GM19193 (cell line): Measurements from ENCODE around the gene TMEM198.

Experiments used
- POLR2A ChIP-seq: IDR thresholded peaks from 4 replicates; pipeline ENCODE4 v1.6.1; 2011; ENCODE audit not compliant: insufficient read depth, insufficient read length; ENCODE audit errors: extremely low read depth

Gene TMEM198

DNA sequence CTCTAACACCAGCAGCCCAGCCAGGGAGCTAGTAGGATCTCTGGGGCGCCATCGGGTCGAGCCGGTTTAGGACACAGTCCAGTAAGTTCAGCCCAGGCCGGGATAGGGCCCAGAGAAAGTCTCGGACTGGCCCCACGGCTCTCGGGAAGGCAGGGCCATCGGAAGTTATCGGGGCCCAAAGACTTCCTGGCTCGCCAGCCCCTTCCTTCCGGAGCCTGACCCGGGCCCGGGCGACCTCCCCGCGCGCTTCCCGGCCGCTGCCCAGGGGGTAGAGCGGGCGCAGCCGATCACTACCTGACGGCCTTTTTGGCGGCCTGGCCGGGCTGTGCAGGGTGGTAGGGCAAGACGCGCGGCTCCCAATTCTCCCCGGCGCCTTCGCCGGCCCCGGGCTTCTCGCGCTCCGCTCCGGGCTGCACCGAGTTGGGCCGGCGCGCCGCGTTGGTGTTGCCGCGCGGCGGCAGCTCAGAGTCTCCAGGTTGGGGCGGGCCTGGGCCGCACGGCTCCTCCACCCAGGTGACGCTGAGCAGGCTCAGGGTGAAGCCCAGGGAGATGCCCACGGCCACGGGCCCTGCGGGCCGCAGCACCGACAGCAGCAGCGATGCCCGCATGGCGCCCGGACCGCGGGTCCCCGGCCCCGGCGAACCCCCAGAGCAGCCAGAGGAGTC lies 765 bp upstream of the TMEM198 start:
- no peak for TF ChIP-seq POLR2A

DNA sequence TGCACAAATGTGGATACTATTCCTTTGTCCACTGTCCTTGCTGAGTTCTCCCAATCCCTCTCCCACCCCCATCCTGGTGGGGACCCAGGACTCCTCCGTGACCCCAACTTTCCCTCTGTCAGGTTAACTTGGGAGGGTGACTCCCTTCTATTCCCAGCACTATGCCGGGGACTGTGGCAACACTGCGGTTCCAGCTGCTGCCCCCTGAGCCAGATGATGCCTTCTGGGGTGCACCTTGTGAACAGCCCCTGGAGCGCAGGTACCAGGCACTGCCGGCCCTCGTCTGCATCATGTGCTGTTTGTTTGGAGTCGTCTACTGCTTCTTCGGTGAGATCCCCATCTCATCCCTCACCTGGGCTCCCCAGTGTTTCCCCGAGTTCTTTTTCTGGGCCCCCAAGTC lies 739 bp downstream of the TMEM198 start:
- no peak for TF ChIP-seq POLR2A

DNA sequence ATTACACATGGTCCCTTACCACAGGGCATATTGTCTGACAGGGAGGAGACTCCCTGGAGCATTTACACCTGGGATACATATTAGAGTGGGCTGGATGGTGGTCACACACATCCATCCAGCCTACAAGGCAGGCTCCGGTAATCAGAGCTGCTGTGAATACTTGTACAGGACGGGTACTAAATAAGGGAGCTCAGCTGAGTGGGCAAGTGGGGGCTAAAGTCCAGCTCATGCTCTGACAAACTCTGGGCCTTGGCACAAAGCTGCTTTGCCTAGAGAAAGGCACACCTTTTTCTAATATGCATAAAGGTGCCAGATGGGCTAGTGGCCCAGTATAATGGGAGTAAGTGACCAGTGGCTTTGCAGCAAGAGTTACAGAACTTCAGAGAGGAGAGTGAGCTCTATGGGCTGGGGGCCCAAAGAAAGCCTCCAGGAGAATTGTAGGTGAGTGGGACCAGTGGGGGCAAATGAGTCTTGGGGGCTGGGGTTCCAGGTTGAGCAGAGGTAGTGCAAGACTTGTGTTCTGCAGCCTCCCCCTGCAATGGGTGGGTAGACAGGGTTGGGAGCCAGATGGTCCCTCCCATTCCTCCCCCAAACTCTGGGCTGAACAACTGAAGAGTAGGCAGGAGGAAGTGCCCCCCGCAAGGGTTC lies 1.6 kb downstream of the TMEM198 start:
- TF ChIP-seq POLR2A, result no peak

DNA sequence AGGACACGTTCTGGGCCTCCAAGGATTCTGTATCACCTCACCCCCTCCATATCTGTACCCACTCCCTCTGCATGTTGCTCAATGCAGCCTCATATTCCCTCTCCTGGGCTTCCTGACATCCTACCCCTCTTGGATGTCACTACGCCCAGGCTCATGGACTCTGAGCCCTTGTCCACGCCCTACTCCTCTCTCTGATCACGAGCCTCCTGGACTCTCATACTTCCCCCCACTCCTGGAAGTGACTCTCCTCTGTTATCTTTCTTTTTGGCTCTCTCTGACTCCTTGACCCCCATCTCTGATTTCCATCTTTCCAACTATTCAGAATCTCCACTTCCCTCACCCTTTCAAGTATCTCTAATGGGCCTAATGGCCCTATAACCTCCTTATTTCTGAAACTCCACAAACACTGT lies 2.1 kb downstream of the TMEM198 start:
- no peak for TF ChIP-seq POLR2A

DNA sequence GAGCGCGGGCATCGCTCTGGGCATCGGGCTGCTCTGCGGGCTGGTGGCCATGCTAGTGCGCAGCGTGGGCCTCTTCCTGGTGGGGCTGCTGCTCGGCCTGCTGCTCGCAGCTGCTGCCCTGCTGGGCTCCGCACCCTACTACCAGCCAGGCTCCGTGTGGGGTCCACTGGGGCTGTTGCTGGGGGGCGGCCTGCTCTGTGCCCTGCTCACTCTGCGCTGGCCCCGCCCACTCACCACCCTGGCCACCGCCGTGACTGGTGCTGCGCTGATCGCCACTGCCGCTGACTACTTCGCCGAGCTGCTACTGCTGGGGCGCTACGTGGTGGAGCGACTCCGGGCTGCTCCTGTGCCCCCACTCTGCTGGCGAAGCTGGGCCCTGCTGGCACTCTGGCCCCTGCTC lies 3.8 kb downstream of the TMEM198 start:
- no peak for TF ChIP-seq POLR2A

DNA sequence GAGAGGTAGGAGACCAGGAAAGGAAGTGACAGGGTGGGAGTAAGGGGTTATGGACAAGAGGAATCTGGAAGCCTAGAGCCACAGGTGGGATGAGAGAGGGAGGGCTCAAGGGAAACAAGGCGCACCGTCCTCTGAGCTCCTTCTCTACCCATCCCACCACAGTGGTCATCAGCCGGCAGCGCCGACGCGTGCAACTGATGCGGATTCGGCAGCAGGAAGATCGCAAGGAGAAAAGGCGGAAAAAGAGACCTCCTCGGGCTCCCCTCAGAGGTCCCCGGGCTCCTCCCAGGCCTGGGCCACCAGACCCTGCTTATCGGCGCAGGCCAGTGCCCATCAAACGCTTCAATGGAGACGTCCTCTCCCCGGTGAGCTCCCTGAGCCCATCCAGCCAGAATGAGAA lies 5.2 kb downstream of the TMEM198 start:
- no peak for TF ChIP-seq POLR2A

DNA sequence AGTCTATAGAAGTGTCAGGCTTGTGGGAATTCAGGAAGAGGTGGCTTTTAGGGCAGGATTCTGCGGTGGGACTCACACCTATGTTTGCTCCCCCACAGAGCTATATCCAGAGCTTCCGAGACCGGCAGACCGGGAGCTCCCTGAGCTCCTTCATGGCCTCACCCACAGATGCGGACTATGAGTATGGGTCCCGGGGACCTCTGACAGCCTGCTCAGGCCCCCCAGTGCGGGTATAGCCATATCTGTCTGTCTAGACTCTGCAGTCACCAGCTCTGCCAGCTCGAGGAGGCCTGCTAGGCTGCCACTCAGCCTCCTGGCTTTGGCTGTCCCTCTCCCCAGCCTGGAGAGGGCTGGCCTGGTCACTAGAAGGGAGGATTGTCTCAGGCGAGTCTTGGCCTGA lies 5.8 kb downstream of the TMEM198 start:
- TF ChIP-seq POLR2A, result no peak

DNA sequence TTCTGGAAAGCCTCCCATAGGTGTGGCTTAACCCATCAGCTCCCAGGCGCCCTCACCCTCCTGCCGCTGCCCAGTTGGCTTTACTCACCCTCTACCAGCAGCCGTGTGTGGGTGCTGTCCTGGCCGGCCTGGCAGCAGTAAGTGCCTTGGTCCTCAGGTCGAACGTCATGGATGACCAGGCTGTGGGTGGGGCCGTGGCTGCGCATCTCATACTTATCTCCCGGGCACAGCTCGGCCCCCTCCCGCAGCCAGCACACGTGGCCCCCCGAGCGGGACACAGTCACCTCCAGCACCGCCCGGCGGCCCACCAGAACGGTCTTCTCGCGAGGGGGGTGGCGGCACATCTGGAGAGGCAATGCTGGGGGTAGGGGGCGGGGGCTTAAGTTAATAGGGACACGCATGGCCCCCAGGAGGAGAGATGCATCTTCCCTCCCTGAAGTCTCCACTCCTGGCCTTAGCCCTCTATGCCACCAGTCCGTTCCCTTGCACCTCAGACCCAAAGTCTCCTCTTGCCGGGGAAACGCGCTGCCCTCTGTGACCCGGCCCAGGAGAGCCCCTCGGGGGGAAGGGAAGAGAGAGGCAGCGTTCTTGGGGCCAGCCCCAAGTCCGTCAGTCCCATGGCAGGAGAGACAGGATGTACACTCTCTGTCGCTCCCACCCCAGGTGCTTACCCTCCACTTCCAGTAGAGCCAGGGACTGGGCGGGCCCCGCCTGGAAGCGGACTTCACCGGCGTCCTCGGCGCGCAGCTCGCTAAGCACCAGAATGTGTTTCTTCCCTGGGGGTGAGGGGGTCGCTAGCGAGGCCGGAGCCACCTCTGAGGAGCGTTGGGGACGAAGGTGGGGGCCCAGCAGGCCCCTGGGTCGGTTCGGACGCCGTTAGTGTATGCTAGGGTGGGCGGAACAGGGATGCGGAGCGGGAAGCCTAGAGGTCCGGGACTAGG lies 7.9 kb downstream of the TMEM198 start:
- TF ChIP-seq POLR2A, result no peak

DNA sequence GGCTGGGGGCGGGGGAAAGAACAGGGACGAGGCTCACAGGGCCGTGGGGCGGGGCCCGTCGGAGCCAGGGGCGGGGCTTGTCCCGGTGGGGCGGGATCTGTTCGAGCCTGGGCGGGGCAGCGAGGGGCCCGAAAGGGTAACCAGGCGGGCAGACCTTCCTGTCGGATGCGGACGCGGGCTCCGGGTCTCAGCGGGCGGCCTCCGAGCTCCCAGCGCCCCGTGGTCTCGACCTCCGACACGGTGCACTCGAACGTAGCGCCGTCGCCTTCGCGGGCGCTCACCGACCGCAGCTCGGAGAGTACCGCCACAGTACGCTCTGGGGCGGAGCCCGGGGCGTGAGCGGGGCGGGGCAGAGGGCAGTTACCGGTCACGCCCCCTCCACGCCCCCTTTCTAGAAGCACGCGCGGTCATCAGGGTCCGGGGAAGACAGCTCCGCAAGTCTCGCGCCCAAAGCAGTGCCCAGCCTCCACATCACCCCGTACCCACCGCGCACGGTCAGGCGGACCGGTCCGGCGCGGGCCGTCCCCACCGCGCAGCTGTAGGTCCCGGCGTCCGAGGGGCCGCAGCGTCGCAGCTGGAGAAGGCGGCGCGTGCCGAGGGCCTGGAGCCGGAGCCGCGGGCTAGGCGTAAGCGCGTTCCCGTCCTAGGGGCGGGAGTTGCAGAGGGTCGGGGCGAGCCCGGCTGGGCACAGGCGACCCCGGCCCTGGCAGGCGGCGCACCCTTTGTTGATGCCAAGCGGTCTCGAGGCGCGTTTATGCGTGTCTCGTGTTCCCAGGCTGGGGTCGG lies 8.7 kb downstream of the TMEM198 start:
- no peak for TF ChIP-seq POLR2A

DNA sequence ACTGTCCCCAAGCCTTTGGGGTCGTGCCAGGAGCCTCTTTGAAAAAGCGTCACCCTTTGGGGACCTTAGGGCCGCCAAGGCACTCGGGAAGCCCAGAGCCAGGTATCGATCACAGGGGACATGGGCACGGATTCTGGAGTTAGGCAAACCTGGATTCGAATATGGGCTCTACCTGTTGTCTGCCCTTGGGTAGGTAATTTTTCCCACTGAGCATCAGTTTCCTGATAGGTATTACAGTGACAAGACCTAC lies 9.3 kb downstream of the TMEM198 start:
- no peak for TF ChIP-seq POLR2A

DNA sequence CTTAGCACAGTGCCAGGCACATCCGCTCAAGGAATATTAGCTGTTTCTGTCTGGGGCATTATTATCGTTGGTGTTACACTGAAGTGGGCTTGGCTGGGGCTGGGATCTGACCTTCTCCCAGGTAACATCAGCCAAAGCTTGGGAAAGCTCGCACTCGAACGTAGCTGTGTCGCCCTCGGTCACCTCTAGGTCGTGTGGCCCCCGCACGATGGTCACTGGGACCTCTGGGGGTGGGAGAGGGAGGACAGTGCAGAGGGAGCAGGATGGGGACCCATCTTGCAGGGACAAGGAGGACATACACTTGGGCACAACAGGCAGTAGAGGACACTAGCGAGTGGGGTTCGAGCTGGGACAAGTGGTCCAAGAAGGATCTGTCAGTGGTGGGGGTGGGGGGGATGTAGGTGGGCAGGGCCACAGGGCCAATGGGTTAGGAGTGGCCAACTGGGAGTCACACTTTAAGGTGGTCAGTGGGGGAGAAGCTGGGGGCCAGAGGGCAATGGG lies 9.7 kb downstream of the TMEM198 start:
- no peak for TF ChIP-seq POLR2A

DNA sequence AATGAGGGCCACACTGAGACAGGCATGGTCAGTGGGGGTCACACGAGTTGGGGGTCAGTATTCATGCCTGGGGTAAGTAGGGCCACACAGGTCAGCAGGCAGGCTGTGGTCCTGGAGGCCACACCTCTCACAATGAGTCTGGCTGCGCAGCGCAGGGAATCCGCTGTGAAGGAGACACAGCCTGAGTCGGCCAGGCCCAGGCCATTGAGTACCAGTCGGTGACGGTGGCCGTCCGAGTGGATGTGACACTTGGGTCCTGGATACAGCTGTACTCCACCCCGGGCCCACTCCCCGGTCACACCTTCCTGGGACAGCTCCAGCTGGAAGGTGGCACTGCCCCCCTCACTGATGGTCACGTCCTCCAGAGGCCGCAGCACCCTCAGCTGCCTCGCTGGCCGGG lies 10.5 kb downstream of the TMEM198 start:
- TF ChIP-seq POLR2A, result no peak

DNA sequence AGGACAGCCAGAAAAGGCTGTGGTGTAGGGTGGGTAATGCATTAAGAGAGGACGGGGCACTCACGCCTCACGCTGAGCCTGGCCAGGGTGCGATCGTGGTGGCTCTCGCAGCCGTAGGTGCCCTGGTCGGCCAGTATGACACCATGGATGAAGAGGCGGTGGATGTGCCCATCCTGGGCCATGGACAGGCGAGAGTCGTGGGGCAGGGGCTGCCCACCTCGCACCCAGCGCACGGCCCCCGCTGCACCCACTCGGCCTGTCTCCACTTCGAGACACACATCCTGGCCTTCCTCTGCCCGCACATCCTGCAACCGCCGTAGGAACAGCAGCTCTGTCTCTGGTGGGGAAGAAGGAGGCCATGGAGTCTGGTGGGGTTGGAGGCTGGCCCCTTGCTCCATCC lies 12.1 kb downstream of the TMEM198 start:
- TF ChIP-seq POLR2A, result no peak

DNA sequence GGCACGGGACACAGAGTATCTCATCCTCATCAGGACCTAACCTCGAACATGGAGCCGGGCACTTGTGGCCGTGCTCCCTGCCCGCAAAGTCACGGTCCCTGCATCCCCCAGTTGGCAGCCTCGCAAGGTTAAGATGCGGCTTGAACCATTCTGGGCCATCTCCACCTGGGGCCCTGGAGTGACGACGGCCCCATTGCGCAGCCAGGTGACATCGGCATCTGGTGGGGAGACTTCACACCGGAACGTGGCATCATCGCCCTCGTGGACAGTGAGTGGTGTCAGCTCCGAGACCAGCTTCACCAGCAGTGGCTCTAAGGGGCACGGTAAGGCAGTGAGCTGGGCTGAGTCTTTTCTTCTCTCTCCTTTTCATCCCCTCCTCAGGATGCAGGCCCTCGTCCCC lies 12.6 kb downstream of the TMEM198 start:
- TF ChIP-seq POLR2A, result no peak

DNA sequence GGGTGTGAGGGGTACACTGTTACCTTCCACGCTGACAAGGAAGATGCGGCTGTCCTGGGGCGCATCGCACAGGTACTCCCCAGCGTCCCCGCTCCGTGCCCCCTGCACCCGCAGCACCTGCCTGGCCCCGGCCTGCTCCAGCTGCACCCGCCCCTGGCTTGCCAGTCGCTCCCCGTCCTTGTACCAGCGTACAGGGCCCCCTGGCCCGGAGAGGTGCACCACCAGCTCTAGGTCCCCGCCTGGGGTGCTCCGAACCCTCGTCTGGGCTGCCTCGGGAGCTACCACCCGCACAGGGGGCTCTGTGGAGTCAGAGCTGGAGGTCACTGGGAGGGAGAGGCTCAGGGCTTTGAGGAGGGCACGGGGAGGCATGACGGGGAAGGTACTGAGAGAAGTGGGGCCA lies 13.5 kb downstream of the TMEM198 start:
- TF ChIP-seq POLR2A, result no peak
